Liver (tissue), 2 donors: ENCODE results near the gene TMEM154.

Experiments used
- RAD21 ChIP-seq, 2 donors: IDR thresholded peaks; 2 replicates each; pipeline ENCODE4 v1.6.1; 2016; ENCODE audit warnings: antibody characterized with exemption in 2 of 2, mild to moderate bottlenecking in 2 of 2
- TF ChIP-seq, protein P1 (sequence below): IDR thresholded peaks from 2 replicates; pipeline ENCODE4 v1.6.1; 2016; ENCODE audit warnings: antibody characterized with exemption, mild to moderate bottlenecking
- donor health status: healthy.

DNA sequence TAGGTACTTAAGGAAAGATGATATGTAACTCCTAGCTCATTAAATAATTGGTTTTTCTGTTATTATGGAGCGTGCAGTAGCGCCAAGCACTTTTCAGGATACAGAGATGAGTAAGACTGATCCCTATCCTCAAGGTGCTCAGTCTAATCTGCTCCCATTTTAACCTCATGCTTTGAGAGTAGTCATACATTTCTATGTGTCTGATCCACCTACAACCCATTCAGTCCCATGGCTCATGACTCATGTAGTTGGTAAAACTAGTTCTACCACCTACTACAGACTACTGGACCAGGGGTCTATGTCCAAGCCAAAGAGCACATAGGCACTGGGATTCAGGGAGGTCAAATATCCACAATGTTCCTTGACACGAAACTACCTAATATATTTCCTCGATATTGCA is 60.8 kb downstream of the TMEM154 start:
- TF ChIP-seq, protein P1, sequence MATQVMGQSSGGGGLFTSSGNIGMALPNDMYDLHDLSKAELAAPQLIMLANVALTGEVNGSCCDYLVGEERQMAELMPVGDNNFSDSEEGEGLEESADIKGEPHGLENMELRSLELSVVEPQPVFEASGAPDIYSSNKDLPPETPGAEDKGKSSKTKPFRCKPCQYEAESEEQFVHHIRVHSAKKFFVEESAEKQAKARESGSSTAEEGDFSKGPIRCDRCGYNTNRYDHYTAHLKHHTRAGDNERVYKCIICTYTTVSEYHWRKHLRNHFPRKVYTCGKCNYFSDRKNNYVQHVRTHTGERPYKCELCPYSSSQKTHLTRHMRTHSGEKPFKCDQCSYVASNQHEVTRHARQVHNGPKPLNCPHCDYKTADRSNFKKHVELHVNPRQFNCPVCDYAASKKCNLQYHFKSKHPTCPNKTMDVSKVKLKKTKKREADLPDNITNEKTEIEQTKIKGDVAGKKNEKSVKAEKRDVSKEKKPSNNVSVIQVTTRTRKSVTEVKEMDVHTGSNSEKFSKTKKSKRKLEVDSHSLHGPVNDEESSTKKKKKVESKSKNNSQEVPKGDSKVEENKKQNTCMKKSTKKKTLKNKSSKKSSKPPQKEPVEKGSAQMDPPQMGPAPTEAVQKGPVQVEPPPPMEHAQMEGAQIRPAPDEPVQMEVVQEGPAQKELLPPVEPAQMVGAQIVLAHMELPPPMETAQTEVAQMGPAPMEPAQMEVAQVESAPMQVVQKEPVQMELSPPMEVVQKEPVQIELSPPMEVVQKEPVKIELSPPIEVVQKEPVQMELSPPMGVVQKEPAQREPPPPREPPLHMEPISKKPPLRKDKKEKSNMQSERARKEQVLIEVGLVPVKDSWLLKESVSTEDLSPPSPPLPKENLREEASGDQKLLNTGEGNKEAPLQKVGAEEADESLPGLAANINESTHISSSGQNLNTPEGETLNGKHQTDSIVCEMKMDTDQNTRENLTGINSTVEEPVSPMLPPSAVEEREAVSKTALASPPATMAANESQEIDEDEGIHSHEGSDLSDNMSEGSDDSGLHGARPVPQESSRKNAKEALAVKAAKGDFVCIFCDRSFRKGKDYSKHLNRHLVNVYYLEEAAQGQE, result no peak
- TF ChIP-seq RAD21 (IDR thresholded peaks at IDR 0.05), result no peak
